Fibroblast of lung (primary cell): ENCODE measurements around the gene TMEM259.

Experiments
- CTCF ChIP-seq, 2 donors: IDR thresholded peaks in 1 of 2; conservative IDR thresholded peaks in 1 of 2; 1 replicate in 1 of 2; 2 replicates in 1 of 2; pipeline ENCODE4 v1.5.1; 2011 to 2012; ENCODE audit warnings: low read length in 2 of 2, control low read depth in 1 of 2, inconsistent platforms in 1 of 2, low read depth in 1 of 2, mild to moderate bottlenecking in 1 of 2
- EZH2 ChIP-seq: IDR thresholded peaks from 2 replicates; pipeline ENCODE4 v1.5.1; 2012; ENCODE audit warnings: low read length, control low read depth, mild to moderate bottlenecking; ENCODE audit errors: missing control alignments

- TF ChIP-seq CTCF (conservative IDR thresholded peaks at IDR 0.05 in 1 of 2, IDR thresholded peaks at IDR 0.05 in 1 of 2; ENCODE audit: low read depth in 1 of 2, low read length in 2 of 2): no peak
- TF ChIP-seq EZH2: no peak
Observed at GRCh38 chr19:1046117-1046626, 25.2 kb upstream of the TMEM259 start.
